Panc1 (cell line): ENCODE results near the gene CPAMD8. TPM values are rescaled to one million over a fixed set of nuclear protein-coding genes. Genes with fewer than 3 reads are reported as not detected.

Source experiments
- ATAC-seq: fragments of 200-7000 bp; cut with Tn5 transposase; 2 replicates; pipeline ENCODE4 v1.9.1; 2020; ENCODE audit warnings: mild to moderate bottlenecking, moderate library complexity
- BruUV-seq: library from RNA; stranded (reverse); fragments of 400-500 nt; replicated peaks from 2 replicates; lab custom pipeline; 2021; lab: Mats Ljungman, UMichigan
- CTCF ChIA-PET: fragments of 300-600 bp; sonication (Branson Sonifier 250); formaldehyde crosslinking; loops from one replicate; lab custom pipeline; 2022; ENCODE audit warnings: antibody characterized with exemption; lab: Charles Lee
- POLR2A ChIA-PET: fragments of 300-600 bp; sonication (Branson Sonifier 250); formaldehyde crosslinking; loops from one replicate; lab custom pipeline; 2022; ENCODE audit warnings: antibody characterized with exemption; lab: Charles Lee
- DNase-seq: peaks from one replicate; pipeline ENCODE4 v3.0.0-alpha.2; 2010; ENCODE audit warnings: low read depth, low spot score
- H3K27ac ChIP-seq: 2 replicates; pipeline ENCODE4 v1.5.1; 2011; ENCODE audit warnings: mild to moderate bottlenecking, low read length, inconsistent platforms
- H3K27me3 ChIP-seq: fragments of 200-500 bp; sonication (Bioruptor generic); 2 replicates; pipeline ENCODE4 v1.6.0; 2014; ENCODE audit warnings: low read length, inconsistent platforms; ENCODE audit not compliant: control insufficient read depth, insufficient read depth
- H3K36me3 ChIP-seq: fragments of 200-500 bp; sonication (Bioruptor generic); 2 replicates; pipeline ENCODE4 v1.5.1; 2014; ENCODE audit warnings: inconsistent platforms, mild to moderate bottlenecking, low read length, moderate library complexity; ENCODE audit not compliant: control insufficient read depth, insufficient read depth
- H3K4me1 ChIP-seq: 2 replicates; pipeline ENCODE4 v1.5.1; 2011; ENCODE audit warnings: inconsistent platforms, mild to moderate bottlenecking, low read length, moderate library complexity; ENCODE audit not compliant: control insufficient read depth, insufficient read depth
- H3K4me3 ChIP-seq, 2 experiments: 2 replicates each; pipeline ENCODE4 v1.5.1; 2011 to 2012; ENCODE audit warnings: low read depth in 2 of 2, low read length in 2 of 2, mild to moderate bottlenecking in 2 of 2, inconsistent platforms in 1 of 2, moderate library complexity in 1 of 2
- H3K9me3 ChIP-seq: fragments of 200-500 bp; sonication (Bioruptor generic); 2 replicates; pipeline ENCODE4 v1.5.1; 2014; ENCODE audit warnings: low read depth, mild to moderate bottlenecking, inconsistent platforms, low read length, moderate library complexity; ENCODE audit not compliant: control insufficient read depth, insufficient read depth
- POLR2AphosphoS5 ChIP-seq: IDR thresholded peaks from 2 replicates; pipeline ENCODE4 v1.6.1; 2012; ENCODE audit warnings: mild to moderate bottlenecking, low read depth, low read length, moderate library complexity
- SIN3A ChIP-seq: IDR thresholded peaks from 2 replicates; pipeline ENCODE4 v1.6.1; 2012; ENCODE audit warnings: low read depth, mild to moderate bottlenecking, low read length, moderate library complexity, borderline replicate concordance; ENCODE audit not compliant: insufficient read depth
- TCF7L2 ChIP-seq: IDR thresholded peaks from 2 replicates; pipeline ENCODE4 v1.6.1; 2011; ENCODE audit warnings: mild to moderate bottlenecking, low read depth, low read length, inconsistent platforms
- in situ Hi-C: cut with HindIII; loops from 2 replicates; pipeline ENCODE4 v1.10.0; 2016; ENCODE audit warnings: low sequenced_read_pairs, low pct_unique_long_range_greater_than_20kb
- intact Hi-C: fragments of 100-400 bp; cut with micrococcal nuclease; formaldehyde crosslinking; loops from one replicate; pipeline ENCODE4 v1.10.0; 2022; ENCODE audit not compliant: unreplicated experiment
- total RNA-seq: library from RNA; stranded (reverse); gene quantifications from one replicate; pipeline ENCODE4 v1.2.1, GENCODE V29; 2021; ENCODE audit not compliant: unreplicated experiment
- TF ChIP-seq, protein P1 (sequence below), 2 experiments: IDR thresholded peaks; 2 replicates each; pipeline ENCODE4 v1.6.1; 2011 to 2012; ENCODE audit warnings: low read depth in 2 of 2, control low read depth in 1 of 2, low read length in 1 of 2, mild to moderate bottlenecking in 1 of 2, moderate library complexity in 1 of 2; ENCODE audit not compliant: insufficient read depth in 1 of 2
- TF ChIP-seq, protein P2 (sequence below): fragments of 450-650 bp; IDR thresholded peaks from 2 replicates; pipeline ENCODE4 v1.5.1; 2017; ENCODE audit warnings: mild to moderate bottlenecking

CPAMD8 gene
- total RNA-seq, 1 experiment from 2014 or later: 2.0 TPM

DNA sequence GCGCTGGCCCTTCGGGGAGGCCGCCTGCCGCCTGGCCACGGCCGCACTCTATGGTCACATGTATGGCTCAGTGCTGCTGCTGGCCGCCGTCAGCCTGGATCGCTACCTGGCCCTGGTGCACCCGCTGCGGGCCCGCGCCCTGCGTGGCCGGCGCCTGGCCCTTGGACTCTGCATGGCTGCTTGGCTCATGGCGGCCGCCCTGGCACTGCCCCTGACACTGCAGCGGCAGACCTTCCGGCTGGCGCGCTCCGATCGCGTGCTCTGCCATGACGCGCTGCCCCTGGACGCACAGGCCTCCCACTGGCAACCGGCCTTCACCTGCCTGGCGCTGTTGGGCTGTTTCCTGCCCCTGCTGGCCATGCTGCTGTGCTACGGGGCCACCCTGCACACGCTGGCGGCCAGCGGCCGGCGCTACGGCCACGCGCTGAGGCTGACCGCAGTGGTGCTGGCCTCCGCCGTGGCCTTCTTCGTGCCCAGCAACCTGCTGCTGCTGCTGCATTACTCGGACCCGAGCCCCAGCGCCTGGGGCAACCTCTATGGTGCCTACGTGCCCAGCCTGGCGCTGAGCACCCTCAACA is 136.6 kb downstream of the CPAMD8 start:
- ChIA-PET CTCF (no interaction called here), POLR2A (no interaction called here)
- TF ChIP-seq TCF7L2: no peak
- DNase-seq: no peak
- Histone ChIP-seq H3K4me3 (no peak overlapping the region), H3K27me3 (no peaks in the 10 kb centered on the region), H3K27ac (no peak overlapping the region), H3K36me3 (no peaks in the 10 kb centered on the region), H3K4me1 (no peaks in the 10 kb centered on the region), H3K9me3 (no peaks in the 10 kb centered on the region)
- no TSS peak for BruUV-seq
- intact Hi-C loops: loop anchor here (10.0 kb wide), 1 partner anchor 115 kb away; no protein-coding TSS in a partner anchor
- ATAC-seq: no peak
- in situ Hi-C loops: no loop called here

DNA sequence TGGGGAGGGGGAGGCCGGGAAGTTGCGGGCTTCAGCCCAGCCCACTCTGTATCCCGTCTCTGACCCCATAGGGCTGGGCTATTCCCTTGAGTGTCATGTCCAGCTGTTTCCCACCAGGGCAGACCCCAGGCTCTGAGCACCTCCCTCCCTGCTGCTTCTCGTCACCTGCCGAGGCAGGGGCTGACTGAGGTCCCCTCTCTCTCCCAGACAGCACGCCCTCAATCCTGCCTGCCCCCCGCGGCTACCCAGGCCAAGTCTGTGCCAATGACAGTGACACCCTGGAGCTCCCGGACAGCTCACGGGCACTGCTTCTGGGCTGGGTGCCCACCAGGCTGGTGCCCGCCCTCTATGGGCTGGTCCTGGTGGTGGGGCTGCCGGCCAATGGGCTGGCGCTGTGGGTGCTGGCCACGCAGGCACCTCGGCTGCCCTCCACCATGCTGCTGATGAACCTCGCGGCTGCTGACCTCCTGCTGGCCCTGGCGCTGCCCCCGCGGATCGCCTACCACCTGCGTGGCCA is 137.2 kb downstream of the CPAMD8 start:
- in situ Hi-C loops: no loop called here
- no peak for ATAC-seq
- Histone ChIP-seq H3K4me3 (no peak overlapping the region), H3K27ac (no peak overlapping the region), H3K4me1 (no peaks in the 10 kb centered on the region), H3K9me3 (no peaks in the 10 kb centered on the region), H3K27me3 (no peaks in the 10 kb centered on the region), H3K36me3 (no peaks in the 10 kb centered on the region)
- DNase-seq: no peak
- TF ChIP-seq, protein P1, sequence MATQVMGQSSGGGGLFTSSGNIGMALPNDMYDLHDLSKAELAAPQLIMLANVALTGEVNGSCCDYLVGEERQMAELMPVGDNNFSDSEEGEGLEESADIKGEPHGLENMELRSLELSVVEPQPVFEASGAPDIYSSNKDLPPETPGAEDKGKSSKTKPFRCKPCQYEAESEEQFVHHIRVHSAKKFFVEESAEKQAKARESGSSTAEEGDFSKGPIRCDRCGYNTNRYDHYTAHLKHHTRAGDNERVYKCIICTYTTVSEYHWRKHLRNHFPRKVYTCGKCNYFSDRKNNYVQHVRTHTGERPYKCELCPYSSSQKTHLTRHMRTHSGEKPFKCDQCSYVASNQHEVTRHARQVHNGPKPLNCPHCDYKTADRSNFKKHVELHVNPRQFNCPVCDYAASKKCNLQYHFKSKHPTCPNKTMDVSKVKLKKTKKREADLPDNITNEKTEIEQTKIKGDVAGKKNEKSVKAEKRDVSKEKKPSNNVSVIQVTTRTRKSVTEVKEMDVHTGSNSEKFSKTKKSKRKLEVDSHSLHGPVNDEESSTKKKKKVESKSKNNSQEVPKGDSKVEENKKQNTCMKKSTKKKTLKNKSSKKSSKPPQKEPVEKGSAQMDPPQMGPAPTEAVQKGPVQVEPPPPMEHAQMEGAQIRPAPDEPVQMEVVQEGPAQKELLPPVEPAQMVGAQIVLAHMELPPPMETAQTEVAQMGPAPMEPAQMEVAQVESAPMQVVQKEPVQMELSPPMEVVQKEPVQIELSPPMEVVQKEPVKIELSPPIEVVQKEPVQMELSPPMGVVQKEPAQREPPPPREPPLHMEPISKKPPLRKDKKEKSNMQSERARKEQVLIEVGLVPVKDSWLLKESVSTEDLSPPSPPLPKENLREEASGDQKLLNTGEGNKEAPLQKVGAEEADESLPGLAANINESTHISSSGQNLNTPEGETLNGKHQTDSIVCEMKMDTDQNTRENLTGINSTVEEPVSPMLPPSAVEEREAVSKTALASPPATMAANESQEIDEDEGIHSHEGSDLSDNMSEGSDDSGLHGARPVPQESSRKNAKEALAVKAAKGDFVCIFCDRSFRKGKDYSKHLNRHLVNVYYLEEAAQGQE (IDR thresholded peaks at IDR 0.05; ENCODE audit: insufficient read depth in 1 of 2, low read depth in 2 of 2, low read length in 1 of 2): no peak
- TF ChIP-seq SIN3A (no peak), TCF7L2 (no peak), POLR2AphosphoS5 (no peak)
- TF ChIP-seq, protein P2, sequence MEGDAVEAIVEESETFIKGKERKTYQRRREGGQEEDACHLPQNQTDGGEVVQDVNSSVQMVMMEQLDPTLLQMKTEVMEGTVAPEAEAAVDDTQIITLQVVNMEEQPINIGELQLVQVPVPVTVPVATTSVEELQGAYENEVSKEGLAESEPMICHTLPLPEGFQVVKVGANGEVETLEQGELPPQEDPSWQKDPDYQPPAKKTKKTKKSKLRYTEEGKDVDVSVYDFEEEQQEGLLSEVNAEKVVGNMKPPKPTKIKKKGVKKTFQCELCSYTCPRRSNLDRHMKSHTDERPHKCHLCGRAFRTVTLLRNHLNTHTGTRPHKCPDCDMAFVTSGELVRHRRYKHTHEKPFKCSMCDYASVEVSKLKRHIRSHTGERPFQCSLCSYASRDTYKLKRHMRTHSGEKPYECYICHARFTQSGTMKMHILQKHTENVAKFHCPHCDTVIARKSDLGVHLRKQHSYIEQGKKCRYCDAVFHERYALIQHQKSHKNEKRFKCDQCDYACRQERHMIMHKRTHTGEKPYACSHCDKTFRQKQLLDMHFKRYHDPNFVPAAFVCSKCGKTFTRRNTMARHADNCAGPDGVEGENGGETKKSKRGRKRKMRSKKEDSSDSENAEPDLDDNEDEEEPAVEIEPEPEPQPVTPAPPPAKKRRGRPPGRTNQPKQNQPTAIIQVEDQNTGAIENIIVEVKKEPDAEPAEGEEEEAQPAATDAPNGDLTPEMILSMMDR: no peak
- POLR2A ChIA-PET: no interaction called here
- intact Hi-C loops: no loop called here
- CTCF ChIA-PET: no interaction called here
- no TSS peak for BruUV-seq

GRCh38 chr19:16888629-16889365 is 137.8 kb downstream of the CPAMD8 start, which contains the start of gene F2RL3:
Gene F2RL3, plus strand, starts transcription at chr19:16888999. Its CDS starts 191 bp downstream, at chr19:16889190.
- in situ Hi-C loops (no loop called here), intact Hi-C loops (no loop called here)
- BruUV-seq: no TSS peak
- ChIA-PET POLR2A (no interaction called here), CTCF (no interaction called here)
- DNase-seq (no peak), ATAC-seq (no peak)
- Histone ChIP-seq H3K9me3 (no peaks in the 10 kb centered on the region), H3K27me3 (no peaks in the 10 kb centered on the region), H3K36me3 (no peaks in the 10 kb centered on the region), H3K4me1 (no peaks in the 10 kb centered on the region), H3K4me3 (no peak within 1 kb of the TSS), H3K27ac (no peak within 1 kb of the TSS)
- no peak for TF ChIP-seq TCF7L2
- TF ChIP-seq POLR2AphosphoS5: no peak
- TF ChIP-seq, protein P2: no peak
- TF ChIP-seq, protein P1 (IDR thresholded peaks at IDR 0.05; ENCODE audit: insufficient read depth in 1 of 2, low read depth in 2 of 2, low read length in 1 of 2): no peak
- TF ChIP-seq SIN3A: no peak
